H1 (cell line): ENCODE measurements around the gene USP35. TPM values are rescaled to one million over a fixed set of nuclear protein-coding genes. Genes with fewer than 3 reads are reported as not detected.

ENCODE experiments used
- CTCF ChIA-PET: fragments of 300-600 bp; sonication (Branson Sonifier 250); formaldehyde crosslinking; loops from one replicate; lab custom pipeline; 2021; ENCODE audit not compliant: partially characterized antibody; lab: Charles Lee
- POLR2A ChIA-PET: fragments of 300-600 bp; sonication (Branson Sonifier 250); formaldehyde crosslinking; loops from one replicate; lab custom pipeline; 2021; ENCODE audit warnings: inconsistent platforms; ENCODE audit not compliant: partially characterized antibody; lab: Charles Lee
- DNase-seq, 2 experiments: peaks; one replicate each; pipeline versions ENCODE4 v3.0.0 to v3.0.0-alpha.2; 2010 to 2022; ENCODE audit warnings: low spot score in 2 of 2, low read depth in 1 of 2, mixed read lengths in 1 of 2
- FAIRE-seq: peaks from 2 replicates; lab custom pipeline; 2011; peaks lifted over from hg19 to GRCh38; lab: Jason Lieb, UNC
- H2AFZ ChIP-seq: 2 replicates; pipeline ENCODE4 v1.8.1; 2012; ENCODE audit warnings: low read length, inconsistent platforms
- H2AK5ac ChIP-seq: 2 replicates; pipeline ENCODE4 v1.6.1; 2013; ENCODE audit warnings: low read depth, low read length
- H2BK120ac ChIP-seq: replicated peaks from 2 replicates; pipeline ENCODE3; 2013; ENCODE audit warnings: low read depth, low read length, inconsistent platforms
- H2BK12ac ChIP-seq: 2 replicates; pipeline ENCODE4 v1.6.1; 2013; ENCODE audit warnings: low read depth, low read length
- H2BK15ac ChIP-seq: 2 replicates; pipeline ENCODE4 v1.6.1; 2013; ENCODE audit warnings: low read length
- H2BK20ac ChIP-seq: 2 replicates; pipeline ENCODE4 v1.6.1; 2013; ENCODE audit warnings: low read length
- H2BK5ac ChIP-seq: 2 replicates; pipeline ENCODE4 v1.6.1; 2013; ENCODE audit warnings: low read depth, low read length
- H3K14ac ChIP-seq: 2 replicates; pipeline ENCODE4 v1.6.1; 2013; ENCODE audit warnings: inconsistent platforms; ENCODE audit not compliant: insufficient read length
- H3K18ac ChIP-seq: 2 replicates; pipeline ENCODE4 v1.6.1; 2013; ENCODE audit warnings: low read length; ENCODE audit errors: extremely low read depth
- H3K23ac ChIP-seq: 2 replicates; pipeline ENCODE4 v1.6.1; 2013; ENCODE audit warnings: inconsistent platforms; ENCODE audit not compliant: insufficient read length
- H3K23me2 ChIP-seq: 2 replicates; pipeline ENCODE4 v1.6.1; 2013; ENCODE audit warnings: low read depth, low read length
- H3K27ac ChIP-seq: 2 replicates; pipeline ENCODE4 v1.6.1; 2011; ENCODE audit warnings: low read depth, low read length, inconsistent platforms
- H3K27me3 ChIP-seq, 4 experiments: replicated peaks in 1 of 4; 1 replicate in 1 of 4; 2 replicates in 3 of 4; pipeline versions ENCODE4 v1.6.1 to v1.8.1; 2011 to 2013; ENCODE audit warnings: low read length in 3 of 4, mild to moderate bottlenecking in 3 of 4, inconsistent platforms in 2 of 4, mixed read lengths in 2 of 4, moderate library complexity in 1 of 4; ENCODE audit not compliant: control insufficient read depth in 3 of 4, insufficient read depth in 3 of 4; ENCODE audit errors: extremely low read depth in 1 of 4
- H3K36me3 ChIP-seq, 4 experiments: 2 replicates each; pipeline versions ENCODE4 v1.6.1 to v1.8.1; 2011 to 2013; ENCODE audit warnings: mild to moderate bottlenecking in 4 of 4, low read length in 3 of 4, moderate library complexity in 2 of 4, control low read depth in 1 of 4, inconsistent platforms in 1 of 4; ENCODE audit not compliant: insufficient read depth in 4 of 4, control insufficient read depth in 2 of 4
- H3K4ac ChIP-seq: replicated peaks from 2 replicates; pipeline ENCODE3; 2013; ENCODE audit warnings: low read length, low read depth, mixed read lengths, inconsistent platforms; ENCODE audit not compliant: insufficient read length
- H3K4me1 ChIP-seq, 4 experiments: replicated peaks in 1 of 4; 1 replicate in 1 of 4; 2 replicates in 3 of 4; pipeline versions ENCODE4 v1.6.1 to v1.8.1; 2011 to 2013; ENCODE audit warnings: low read length in 3 of 4, inconsistent platforms in 2 of 4, mixed read lengths in 1 of 4; ENCODE audit not compliant: insufficient read depth in 4 of 4, control insufficient read depth in 3 of 4
- H3K4me2 ChIP-seq, 2 experiments: 2 replicates each; pipeline versions ENCODE4 v1.6.1 to v1.8.1; 2011 to 2013; ENCODE audit warnings: low read depth in 2 of 2, low read length in 2 of 2, control low read depth in 1 of 2, inconsistent platforms in 1 of 2, mild to moderate bottlenecking in 1 of 2; ENCODE audit not compliant: insufficient read depth in 1 of 2
- H3K4me3 ChIP-seq, 4 experiments: fragments of 200-600, 300-600 bp in 1 of 4; sonication (generic), shearing (Covaris generic), sonication (Bioruptor Twin) in 1 of 4; 2 replicates each; pipeline versions ENCODE4 v1.5.1 to v1.8.1; 2011 to 2016; ENCODE audit warnings: low read length in 4 of 4, low read depth in 3 of 4, control low read depth in 2 of 4, inconsistent platforms in 2 of 4, mild to moderate bottlenecking in 2 of 4, mixed read lengths in 1 of 4, moderate library complexity in 1 of 4; ENCODE audit not compliant: insufficient read depth in 2 of 4; ENCODE audit errors: extremely low read depth in 1 of 4
- H3K56ac ChIP-seq: replicated peaks from 2 replicates; pipeline ENCODE3; 2013; ENCODE audit warnings: low read depth, mild to moderate bottlenecking, mixed read lengths, low read length, inconsistent platforms; ENCODE audit not compliant: insufficient read length
- H3K79me1 ChIP-seq: 2 replicates; pipeline ENCODE4 v1.6.1; 2013; ENCODE audit warnings: low read depth, low read length, control low read depth
- H3K79me2 ChIP-seq, 2 experiments: 2 replicates each; pipeline versions ENCODE4 v1.6.1 to v1.8.1; 2012 to 2013; ENCODE audit warnings: low read length in 2 of 2, mild to moderate bottlenecking in 2 of 2, inconsistent platforms in 1 of 2; ENCODE audit not compliant: insufficient read depth in 2 of 2, control insufficient read depth in 1 of 2
- H3K9ac ChIP-seq, 4 experiments: replicated peaks in 1 of 4; 1 replicate in 1 of 4; 2 replicates in 3 of 4; pipeline versions ENCODE4 v1.6.1 to v1.8.1; 2011 to 2013; ENCODE audit warnings: low read depth in 3 of 4, low read length in 3 of 4, control low read depth in 2 of 4, mild to moderate bottlenecking in 2 of 4, moderate library complexity in 2 of 4, inconsistent platforms in 1 of 4; ENCODE audit errors: extremely low read depth in 1 of 4
- H3K9me3 ChIP-seq, 2 experiments: 2 replicates each; pipeline versions ENCODE4 v1.6.1 to v1.8.1; 2012 to 2013; ENCODE audit warnings: mild to moderate bottlenecking in 2 of 2, moderate library complexity in 2 of 2, control low read depth in 1 of 2, inconsistent platforms in 1 of 2, low read depth in 1 of 2, low read length in 1 of 2, mixed read lengths in 1 of 2; ENCODE audit not compliant: insufficient read depth in 2 of 2
- H4K20me1 ChIP-seq, 2 experiments: replicated peaks in 1 of 2; 2 replicates each; pipeline versions ENCODE3 to v1.8.1; 2011 to 2013; ENCODE audit warnings: inconsistent platforms in 2 of 2, low read length in 2 of 2, mild to moderate bottlenecking in 1 of 2; ENCODE audit not compliant: insufficient read depth in 2 of 2, control insufficient read depth in 1 of 2
- H4K5ac ChIP-seq: 2 replicates; pipeline ENCODE4 v1.6.1; 2013; ENCODE audit warnings: low read length, low read depth, mixed read lengths, inconsistent platforms; ENCODE audit not compliant: insufficient read length
- H4K8ac ChIP-seq: 2 replicates; pipeline ENCODE4 v1.8.0; 2013; ENCODE audit warnings: mild to moderate bottlenecking, moderate library complexity, low read length, inconsistent platforms; ENCODE audit not compliant: insufficient read depth; ENCODE audit errors: extremely low read depth
- H4K91ac ChIP-seq: replicated peaks from 2 replicates; pipeline ENCODE3; 2013; ENCODE audit warnings: low read length, mixed read lengths, inconsistent platforms; ENCODE audit not compliant: insufficient read length
- CTBP2 ChIP-seq: IDR thresholded peaks from 2 replicates; pipeline ENCODE4 v1.7.0; 2011; ENCODE audit warnings: borderline replicate concordance, mild to moderate bottlenecking, moderate library complexity, mixed read lengths, low read length; ENCODE audit not compliant: insufficient read depth, insufficient read length
- FOSL1 ChIP-seq: IDR thresholded peaks from 2 replicates; pipeline ENCODE4 v1.6.1; 2011; ENCODE audit warnings: mild to moderate bottlenecking, low read depth, low read length, moderate library complexity; ENCODE audit not compliant: insufficient read depth
- HDAC6 ChIP-seq: IDR thresholded peaks from one replicate; pipeline ENCODE4 v1.7.1; 2012; ENCODE audit warnings: low read depth, mild to moderate bottlenecking, inconsistent platforms, low read length, moderate library complexity
- JUND ChIP-seq: IDR thresholded peaks from 2 replicates; pipeline ENCODE4 v1.6.1; 2011; ENCODE audit warnings: mild to moderate bottlenecking, improper control_type of control experiment, low read length
- KDM1A ChIP-seq: fragments of 200-600, 300-600 bp; sonication (generic); IDR thresholded peaks from 2 replicates; pipeline ENCODE4 v1.7.1; 2016; ENCODE audit warnings: mild to moderate bottlenecking, low read length, borderline replicate concordance
- RAD21 ChIP-seq, 2 experiments: IDR thresholded peaks in 1 of 2; conservative IDR thresholded peaks in 1 of 2; 2 replicates each; pipeline ENCODE4 v1.6.1; 2011; ENCODE audit warnings: low read depth in 2 of 2, low read length in 2 of 2, improper control_type of control experiment in 1 of 2, inconsistent platforms in 1 of 2, mild to moderate bottlenecking in 1 of 2, moderate library complexity in 1 of 2
- SIN3A ChIP-seq, 2 experiments: IDR thresholded peaks in 1 of 2; conservative IDR thresholded peaks in 1 of 2; 2 replicates each; pipeline ENCODE4 v1.6.1; 2011 to 2012; ENCODE audit warnings: low read length in 2 of 2, improper control_type of control experiment in 1 of 2, low read depth in 1 of 2, mild to moderate bottlenecking in 1 of 2
- TAF7 ChIP-seq: optimal IDR thresholded peaks from 2 replicates; pipeline ENCODE3; 2011; ENCODE audit warnings: low read depth, mild to moderate bottlenecking, inconsistent platforms, low read length, moderate library complexity, borderline replicate concordance
- TEAD4 ChIP-seq: IDR thresholded peaks from 2 replicates; pipeline ENCODE4 v1.6.1; 2012; ENCODE audit warnings: low read depth, low read length, inconsistent platforms, mixed read lengths
- WGBS, 2 experiments: shearing (Covaris generic) in 1 of 2; methylation state at CpG; one replicate each; pipeline versions ENCODE4 v1.1.6 to v1.1.7; 2013 to 2015; ENCODE audit warnings: low lambda C conversion rate in 2 of 2, mixed read lengths in 2 of 2, inconsistent platforms in 1 of 2, low coverage in 1 of 2, missing lambda C conversion rate in 1 of 2; ENCODE audit not compliant: insufficient replicate concordance in 2 of 2, insufficient coverage in 1 of 2, insufficient read length in 1 of 2; ENCODE audit errors: extremely low coverage in 1 of 2, missing lambda C conversion rate in 1 of 2; 5-methylcytosine and 5-hydroxymethylcytosine counted together
- polyA plus RNA-seq, 7 experiments: library from polyadenylated mRNA; depleted of rRNA in 3 of 7; stranded (reverse) in 5 of 7; unstranded in 2 of 7; fragments of >200 nt in 5 of 7; fragments of 200-250 nt in 2 of 7; gene quantifications; 1 replicate in 5 of 7; 2 replicates in 1 of 7; 4 replicates in 1 of 7; pipeline versions ENCODE4 v1.2.1 to v1.2.3, GENCODE V29; 2011 to 2013; ENCODE audit warnings: missing spikeins in 2 of 7, mixed read lengths in 2 of 7
- total RNA-seq: library from RNA; stranded (reverse); fragmentation: NEBNext Ultra II Directional; extraction: Animal tissue kit (Norgen Biotek cat#: 25700); gene quantifications from 2 replicates; pipeline ENCODE4 v1.2.1, GENCODE V29; 2021

USP35 gene
- total and polyA plus RNA-seq, 2 of the 8 experiments (the other 6 are each of a cell fraction or from before 2014, with no cell fraction given) = 4.6 to 6.8 TPM

- H4K20me1 ChIP-seq = peaks cover 0 to 2% of the 10 kb centered on the region in 2 experiments
- no peak overlapping the region for H4K5ac ChIP-seq
- TF ChIP-seq TAF7 (no peak), SIN3A (conservative IDR thresholded peaks at IDR 0.05 in 1 of 2, IDR thresholded peaks at IDR 0.05 in 1 of 2; ENCODE audit: low read depth in 1 of 2, low read length in 2 of 2) (no peak), RAD21 (IDR thresholded peaks at IDR 0.05 in 1 of 2, conservative IDR thresholded peaks at IDR 0.05 in 1 of 2; ENCODE audit: low read depth in 2 of 2, low read length in 2 of 2) (no peak), KDM1A (no peak), TEAD4 (no peak), FOSL1 (no peak), CTBP2 (no peak), JUND (no peak), HDAC6 (no peak)
- H3K36me3 ChIP-seq = peaks cover 0 to 4% (median 1%) of the 10 kb centered on the region in 4 experiments; a peak in 2 of 8 replicates
- H3K4me2 ChIP-seq = no peak overlapping the region
- no peaks in the 10 kb centered on the region for H3K4me1 ChIP-seq
- H3K9ac ChIP-seq = no peak overlapping the region; a peak in 1 of 7 replicates
- no peak overlapping the region for H4K91ac ChIP-seq
- no peak overlapping the region for H2BK5ac ChIP-seq
- DNase-seq = no peak
- no peaks in the 10 kb centered on the region for H3K27me3 ChIP-seq
- no peak for FAIRE-seq
- no peak overlapping the region for H2AFZ ChIP-seq
- H3K23ac ChIP-seq = no peak overlapping the region
- H3K4me3 ChIP-seq = no peak overlapping the region
- no peaks in the 10 kb centered on the region for H3K23me2 ChIP-seq
- no peak overlapping the region for H4K8ac ChIP-seq
- H2BK15ac ChIP-seq = no peak overlapping the region
- WGBS, 2 experiments = 94% methylated on average over 7 of the region's 7 CpGs; no CpG with 5 or more reads in 1 of the 2 experiments
- H2AK5ac ChIP-seq = no peak overlapping the region
- H3K9me3 ChIP-seq = no peaks in the 10 kb centered on the region
- no peaks in the 10 kb centered on the region for H3K79me1 ChIP-seq
- no peak overlapping the region for H3K27ac ChIP-seq
- CTCF ChIA-PET = interaction anchor here (0.5 to 6.7 kb wide), 6 partner anchors 9 to 366 kb away, joined by 3 to 38 read pairs (median 3); no protein-coding TSS in a partner anchor
- POLR2A ChIA-PET = interaction anchor here (0.8 to 1.3 kb wide), 2 partner anchors 11 to 37 kb away, joined by 3 read pairs; no protein-coding TSS in a partner anchor
- no peak overlapping the region for H3K4ac ChIP-seq
- no peak overlapping the region for H2BK120ac ChIP-seq
- H2BK12ac ChIP-seq = no peak overlapping the region
- no peak overlapping the region for H3K14ac ChIP-seq
- H3K79me2 ChIP-seq = no peaks in the 10 kb centered on the region
- H3K18ac ChIP-seq = no peak overlapping the region
- H3K56ac ChIP-seq = no peak overlapping the region
- no peak overlapping the region for H2BK20ac ChIP-seq
Observed at GRCh38 chr11:78219493-78220217, 30.9 kb downstream of the USP35 start.
